BLaER1 (cell line): ENCODE data around the gene RASGRF1.
A peak's percentile ranks its signal among the peaks of the same experiment; 100 is the strongest.

Source experiments
- H3K27ac ChIP-seq: shearing (Covaris generic); formaldehyde crosslinking; 2 replicates; pipeline ENCODE4 v1.8.1; 2022
- H3K27me3 ChIP-seq: shearing (Covaris generic); formaldehyde crosslinking; 2 replicates; pipeline ENCODE4 v1.8.1; 2022
- H3K36me3 ChIP-seq: shearing (Covaris generic); formaldehyde crosslinking; 2 replicates; pipeline ENCODE4 v1.8.1; 2022
- H3K4me1 ChIP-seq: shearing (Covaris generic); formaldehyde crosslinking; 2 replicates; pipeline ENCODE4 v1.8.1; 2022
- H3K4me2 ChIP-seq: shearing (Covaris generic); formaldehyde crosslinking; 2 replicates; pipeline ENCODE4 v1.8.1; 2022
- H3K4me3 ChIP-seq: shearing (Covaris generic); formaldehyde crosslinking; 2 replicates; pipeline ENCODE4 v1.8.1; 2022
- H3K9ac ChIP-seq: shearing (Covaris generic); formaldehyde crosslinking; 2 replicates; pipeline ENCODE4 v1.8.1; 2022
- H3K9me3 ChIP-seq: shearing (Covaris generic); formaldehyde crosslinking; 2 replicates; pipeline ENCODE4 v1.8.1; 2022
- H4K20me1 ChIP-seq: shearing (Covaris generic); formaldehyde crosslinking; 2 replicates; pipeline ENCODE4 v1.8.1; 2022
- Cebpa-rat ChIP-seq: shearing (Covaris generic); IDR thresholded peaks from 2 replicates; pipeline ENCODE4 v1.8.1; 2022

Gene RASGRF1

DNA sequence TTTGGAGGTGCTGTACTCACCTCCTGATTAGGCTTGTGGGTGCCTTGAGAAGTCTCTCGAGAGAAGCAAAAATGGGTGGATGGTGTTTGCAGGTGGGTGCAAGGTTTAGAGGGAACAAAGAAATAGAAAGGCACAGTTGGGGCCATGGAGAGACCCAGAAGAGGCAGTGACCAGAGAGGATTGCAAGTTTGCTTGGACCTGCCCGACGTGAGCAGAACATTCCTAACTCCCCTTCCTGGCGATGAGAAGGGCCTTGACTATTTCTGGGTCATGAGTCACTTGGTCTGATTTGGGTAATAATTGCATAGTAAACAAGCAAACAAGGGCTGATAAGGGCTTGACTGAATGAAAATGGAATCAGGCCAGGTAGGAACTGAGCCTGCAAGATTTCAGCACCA, 138.7 kb downstream of the RASGRF1 start:
- H3K36me3 ChIP-seq, result no peaks in the 10 kb centered on the region
- no peak for TF ChIP-seq Cebpa-rat
- H3K27me3 ChIP-seq, result no peaks in the 10 kb centered on the region
- H3K4me1 ChIP-seq, result peaks cover 38% of the 10 kb centered on the region
- no peak overlapping the region for H3K4me3 ChIP-seq
- H3K9me3 ChIP-seq, result no peaks in the 10 kb centered on the region
- no peaks in the 10 kb centered on the region for H4K20me1 ChIP-seq
- peak overlapping the region; percentile 78 for H3K4me2 ChIP-seq
- H3K27ac ChIP-seq, result peak overlapping the region; percentile 3; the same call in 1 of the 2 replicates
- no peak overlapping the region for H3K9ac ChIP-seq

- Histone ChIP-seq H3K4me2 (peak overlapping the region; percentile 78), H3K9ac (no peak overlapping the region)
Measured at GRCh38 chr15:78950902-78951840, 139.4 kb downstream of the RASGRF1 start.

GRCh38 chr15:78950343-78950742, 140.2 kb downstream of the RASGRF1 start:
- no peak overlapping the region for H3K9ac ChIP-seq
- H3K27ac ChIP-seq, result no peak overlapping the region
- peak overlapping the region; percentile 78 for H3K4me2 ChIP-seq
- no peak for TF ChIP-seq Cebpa-rat
- peaks cover 47% of the 10 kb centered on the region for H3K4me1 ChIP-seq
- no peaks in the 10 kb centered on the region for H3K36me3 ChIP-seq
- no peaks in the 10 kb centered on the region for H4K20me1 ChIP-seq
- H3K27me3 ChIP-seq, result no peaks in the 10 kb centered on the region
- H3K9me3 ChIP-seq, result no peaks in the 10 kb centered on the region
- no peak overlapping the region for H3K4me3 ChIP-seq

More at GRCh38 chr15:78950902-78951840, 139.4 kb downstream of the RASGRF1 start:
- Histone ChIP-seq H3K9me3 (no peaks in the 10 kb centered on the region), H3K4me1 (peaks cover 42% of the 10 kb centered on the region), H3K27me3 (no peaks in the 10 kb centered on the region), H3K36me3 (no peaks in the 10 kb centered on the region), H3K4me3 (no peak overlapping the region), H3K27ac (peak overlapping the region; percentile 3; the same call in 1 of the 2 replicates), H4K20me1 (no peaks in the 10 kb centered on the region)
- no peak for TF ChIP-seq Cebpa-rat

DNA sequence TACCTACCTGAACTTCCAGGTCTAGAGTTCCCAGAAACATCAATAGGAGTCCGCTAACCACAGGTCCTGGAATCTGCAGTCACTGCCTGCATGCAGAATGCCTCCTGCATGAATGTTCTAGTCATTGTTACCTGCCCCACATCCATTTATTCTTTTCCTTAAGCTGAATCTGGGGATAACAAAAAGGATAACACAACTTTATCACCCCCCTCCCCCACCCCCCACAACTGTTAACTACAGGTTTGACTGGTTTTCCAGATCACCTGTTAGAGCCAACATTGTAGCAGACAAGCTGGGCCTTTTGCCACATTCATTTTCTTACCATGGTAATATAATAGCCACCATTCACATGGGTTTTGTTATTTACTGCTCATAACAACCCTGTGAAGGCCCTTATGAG, 141.1 kb downstream of the RASGRF1 start:
- Histone ChIP-seq H3K27me3 (no peaks in the 10 kb centered on the region), H3K27ac (no peak overlapping the region), H3K4me2 (no peak overlapping the region), H3K9me3 (no peaks in the 10 kb centered on the region), H3K4me3 (no peak overlapping the region), H3K36me3 (no peaks in the 10 kb centered on the region), H3K9ac (no peak overlapping the region), H4K20me1 (no peaks in the 10 kb centered on the region), H3K4me1 (peaks cover 47% of the 10 kb centered on the region)
- no peak for TF ChIP-seq Cebpa-rat

DNA sequence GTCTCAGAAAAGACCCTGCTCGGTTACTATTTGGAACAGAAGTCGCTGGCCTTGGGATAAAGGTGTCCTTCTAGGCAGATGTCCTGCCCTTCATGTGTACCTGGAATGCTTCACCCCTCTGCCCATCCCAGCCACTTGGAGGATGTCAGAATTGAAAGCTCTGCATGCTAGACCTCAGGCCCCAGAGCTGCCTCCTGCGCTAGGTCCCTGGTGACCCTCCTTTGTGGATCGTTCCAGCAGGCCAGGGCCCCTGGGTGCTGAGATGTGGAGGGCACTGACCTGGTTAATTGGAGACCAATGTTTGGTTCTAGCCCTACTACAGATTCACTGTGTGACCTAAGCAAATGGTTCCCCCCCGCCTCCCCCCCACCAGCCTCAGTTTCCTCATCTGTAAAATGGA, 143.1 kb downstream of the RASGRF1 start:
- H3K9me3 ChIP-seq, result no peaks in the 10 kb centered on the region
- H3K4me3 ChIP-seq, result no peak overlapping the region
- no peak overlapping the region for H3K27ac ChIP-seq
- H4K20me1 ChIP-seq, result no peaks in the 10 kb centered on the region
- no peaks in the 10 kb centered on the region for H3K36me3 ChIP-seq
- peaks cover 62% of the 10 kb centered on the region for H3K4me1 ChIP-seq
- H3K4me2 ChIP-seq, result no peak overlapping the region
- H3K27me3 ChIP-seq, result no peaks in the 10 kb centered on the region
- H3K9ac ChIP-seq, result no peak overlapping the region
- TF ChIP-seq Cebpa-rat, result no peak

- Histone ChIP-seq H4K20me1 (no peaks in the 10 kb centered on the region), H3K4me2 (peak overlapping the region; percentile 14; the same call in 1 of the 2 replicates)
Measured at GRCh38 chr15:78946493-78946892, 144.1 kb downstream of the RASGRF1 start.

DNA sequence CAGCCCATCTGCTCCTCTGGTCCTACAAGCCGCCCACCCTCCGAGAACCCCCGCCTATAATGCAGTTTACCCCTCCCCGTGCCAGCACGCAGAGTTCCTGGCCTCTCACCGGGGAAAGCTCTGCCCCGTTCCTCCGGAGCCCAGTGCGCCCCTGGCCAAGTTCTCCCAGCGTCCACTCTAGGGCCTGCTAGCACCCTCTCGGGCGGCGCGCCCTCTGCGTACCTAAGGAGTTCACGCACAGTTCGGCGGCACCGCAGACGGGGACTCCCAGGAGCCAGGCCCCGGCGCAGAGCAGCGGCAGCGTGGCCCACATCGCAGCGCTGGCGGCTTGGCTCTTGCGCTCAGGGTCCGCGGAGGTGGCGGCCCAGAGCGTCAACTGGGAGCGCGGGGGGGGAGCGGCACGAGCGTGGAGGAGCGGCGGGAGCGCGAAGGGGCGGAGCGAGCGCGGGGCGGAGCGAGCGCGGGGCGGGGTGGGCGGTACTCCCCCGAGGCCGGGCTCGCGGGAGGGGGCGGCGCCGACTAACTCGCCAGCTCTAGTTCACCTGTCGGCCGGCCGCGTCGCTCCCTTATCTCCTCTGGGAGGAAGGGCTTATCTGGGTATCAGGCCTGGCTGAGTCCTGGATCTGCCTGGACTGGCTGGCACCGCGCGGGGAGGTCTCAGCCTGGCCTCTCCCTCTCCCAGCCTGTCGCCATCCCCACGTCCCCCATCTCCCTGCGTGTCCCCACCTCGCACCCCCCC, 145.7 kb downstream of the RASGRF1 start, which contains the start of gene CTSH:
CTSH (minus strand) TSS at position 378 of the 739 bp plus-strand sequence; CDS start at position 313, 65 bp downstream.
- H3K27me3 ChIP-seq, result no peaks in the 10 kb centered on the region
- H3K4me2 ChIP-seq, result peak within 1 kb of the TSS; percentile 93
- H3K4me1 ChIP-seq, result peaks cover 45% of the 10 kb centered on the region
- H3K36me3 ChIP-seq, result no peaks in the 10 kb centered on the region
- H3K9me3 ChIP-seq, result no peaks in the 10 kb centered on the region
- H3K9ac ChIP-seq, result peak within 1 kb of the TSS; percentile 80
- peak within 1 kb of the TSS; percentile 76 for H3K27ac ChIP-seq
- H3K4me3 ChIP-seq, result peak within 1 kb of the TSS; percentile 72
- TF ChIP-seq Cebpa-rat, result no peak
- no peaks in the 10 kb centered on the region for H4K20me1 ChIP-seq

More at GRCh38 chr15:78946493-78946892, 144.1 kb downstream of the RASGRF1 start:
- Histone ChIP-seq H3K27ac (no peak overlapping the region), H3K4me3 (no peak overlapping the region), H3K27me3 (no peaks in the 10 kb centered on the region), H3K9ac (no peak overlapping the region), H3K36me3 (no peaks in the 10 kb centered on the region), H3K9me3 (no peaks in the 10 kb centered on the region), H3K4me1 (peaks cover 52% of the 10 kb centered on the region)
- no peak for TF ChIP-seq Cebpa-rat

DNA sequence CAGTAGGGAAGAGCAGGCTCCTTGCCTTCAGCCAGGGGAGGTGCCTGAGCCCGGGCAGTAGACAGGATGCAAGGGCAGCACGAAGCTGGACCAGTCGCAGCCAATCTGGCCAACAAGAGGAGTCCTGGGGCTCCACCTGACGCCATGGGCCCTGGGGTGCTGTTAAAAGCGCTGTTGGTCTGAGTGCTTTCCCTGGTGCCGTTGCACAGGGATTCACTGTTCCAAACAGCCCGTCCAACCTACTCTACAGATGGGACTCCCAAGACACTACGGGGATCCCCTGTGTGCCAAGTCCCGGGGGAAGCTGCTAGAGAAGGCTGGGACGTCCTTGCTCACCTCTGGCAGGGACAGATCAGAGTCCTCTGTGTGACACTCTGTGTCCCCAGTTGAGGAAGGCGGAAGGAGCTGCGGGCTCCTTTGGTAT, 146.4 kb downstream of the RASGRF1 start:
- Histone ChIP-seq H4K20me1 (no peaks in the 10 kb centered on the region), H3K36me3 (no peaks in the 10 kb centered on the region), H3K27ac (peak overlapping the region; percentile 76), H3K27me3 (no peaks in the 10 kb centered on the region), H3K9ac (peak overlapping the region; percentile 80), H3K4me2 (peak overlapping the region; percentile 93), H3K4me3 (peak overlapping the region; percentile 72), H3K4me1 (peaks cover 51% of the 10 kb centered on the region), H3K9me3 (no peaks in the 10 kb centered on the region)
- TF ChIP-seq Cebpa-rat, result no peak

- Histone ChIP-seq H3K9me3 (no peaks in the 10 kb centered on the region), H3K4me2 (peak overlapping the region; percentile 93), H4K20me1 (no peaks in the 10 kb centered on the region), H3K4me3 (peak overlapping the region; percentile 72), H3K36me3 (no peaks in the 10 kb centered on the region), H3K27ac (no peak overlapping the region), H3K4me1 (peaks cover 55% of the 10 kb centered on the region), H3K27me3 (no peaks in the 10 kb centered on the region), H3K9ac (peak overlapping the region; percentile 80)
- TF ChIP-seq Cebpa-rat, result no peak
Measured at GRCh38 chr15:78943692-78944091, 146.9 kb downstream of the RASGRF1 start.

- H3K4me1 ChIP-seq, result peaks cover 57% of the 10 kb centered on the region
- no peaks in the 10 kb centered on the region for H4K20me1 ChIP-seq
- H3K4me3 ChIP-seq, result no peak overlapping the region
- H3K36me3 ChIP-seq, result no peaks in the 10 kb centered on the region
- H3K27ac ChIP-seq, result no peak overlapping the region
- peak overlapping the region; percentile 93 for H3K4me2 ChIP-seq
- H3K27me3 ChIP-seq, result no peaks in the 10 kb centered on the region
- no peak for TF ChIP-seq Cebpa-rat
- no peaks in the 10 kb centered on the region for H3K9me3 ChIP-seq
- H3K9ac ChIP-seq, result no peak overlapping the region
Measured at GRCh38 chr15:78942741-78943140, 147.8 kb downstream of the RASGRF1 start.
